HepG2 (cell line): ENCODE results near the gene IFNG-AS1.

ENCODE experiments used
- ZFP36 ChIP-seq: fragments of 150-350 bp; IDR thresholded peaks from 2 replicates; pipeline ENCODE4 v1.6.1; 2018; ENCODE audit warnings: borderline replicate concordance, low read length, low read depth; ENCODE audit not compliant: partially characterized antibody
- ZNF737 ChIP-seq: sonication (generic); formaldehyde crosslinking; IDR thresholded peaks from 2 replicates; pipeline ENCODE4 v1.5.0; 2020; ENCODE audit warnings: missing genetic modification reagents, mild to moderate bottlenecking, borderline replicate concordance

DNA sequence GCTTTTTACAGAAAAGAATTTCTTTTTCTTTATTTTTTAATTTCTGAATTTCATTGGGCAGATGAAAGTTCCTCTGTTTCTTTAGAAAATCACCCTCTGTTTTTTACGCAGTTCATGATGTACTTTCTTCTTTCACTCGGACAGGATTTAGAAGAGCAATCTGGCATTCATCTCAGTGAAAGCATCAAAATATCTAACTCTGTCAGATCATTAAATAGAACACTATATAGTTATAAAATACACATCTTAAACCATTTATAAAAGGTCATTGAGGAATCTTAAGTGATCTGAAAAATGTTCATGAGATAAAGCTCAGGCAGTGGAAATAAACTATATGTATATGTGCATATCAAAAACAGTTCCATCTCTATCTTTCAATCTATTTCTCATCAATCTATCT lies 3.9 kb downstream of the IFNG-AS1 start:
- TF ChIP-seq ZFP36 (no peak), ZNF737 (CRISPR knock-in tag) (no peak)
